Measurements from ENCODE around the gene PAPPA2. TPM values are rescaled to one million over a fixed set of nuclear protein-coding genes. Genes with fewer than 3 reads are reported as not detected.
A peak's percentile ranks its signal among the peaks of the same experiment; 100 is the strongest.

Gene PAPPA2
- total and polyA plus RNA-seq, 11 donors = 0.04 to 1.5 (median 0.38) TPM

DNA sequence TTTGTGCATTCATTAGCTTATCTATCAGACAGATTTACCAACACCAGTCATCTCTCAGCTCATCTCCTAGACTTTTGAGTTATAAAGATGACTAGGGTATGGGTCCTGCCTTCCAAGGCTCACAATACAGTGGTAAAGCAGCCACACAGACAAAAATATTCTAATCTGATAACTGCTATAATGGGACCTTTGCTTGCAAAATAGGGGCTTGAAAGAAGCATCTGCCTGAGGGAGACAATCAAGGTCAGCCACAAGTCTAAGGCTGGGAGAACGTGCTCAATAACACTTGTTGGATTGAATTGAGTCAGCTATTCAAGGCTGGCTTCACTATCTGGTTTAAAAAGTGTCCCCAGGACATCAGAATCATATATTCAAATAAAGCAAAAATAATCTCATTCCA is 1.4 kb upstream of the PAPPA2 start:
- intact Hi-C loops (cut with DNase I) = no loop called here
- Histone ChIP-seq H3K4me1 (peaks cover 0 to 9% (median 0%) of the 10 kb centered on the region in 12 donors), H3K27me3 (no peaks in the 10 kb centered on the region), H3K9me3 (peaks cover 0 to 13% (median 1%) of the 10 kb centered on the region in 12 donors), H3K27ac (no peak overlapping the region), H3K36me3 (no peaks in the 10 kb centered on the region), H3K4me3 (no peak overlapping the region)
- WGBS, 4 donors = 50 to 74% (median 66%) methylated on average over 1 of the region's 1 CpG
- no peak for ATAC-seq
- no peak for DNase-seq
- no peak for TF ChIP-seq POLR2A (IDR thresholded peaks at IDR 0.05)
- no peak for TF ChIP-seq CTCF (IDR thresholded peaks at IDR 0.05)

GRCh38 chr1:176466514-176466913 is 3.5 kb downstream of the PAPPA2 start:
- Histone ChIP-seq H3K9me3 (no peaks in the 10 kb centered on the region), H3K4me3 (no peak overlapping the region), H3K4me1 (peaks cover 0 to 9% (median 0%) of the 10 kb centered on the region in 12 donors), H3K27me3 (no peaks in the 10 kb centered on the region), H3K27ac (no peak overlapping the region), H3K36me3 (no peaks in the 10 kb centered on the region)
- TF ChIP-seq POLR2A (IDR thresholded peaks at IDR 0.05) (no peak), CTCF (IDR thresholded peaks at IDR 0.05) (peak in 8 of 12 donors; percentile 6 to 38 (median 19))
- ATAC-seq = peak in 2 of 4 donors; percentile 43 to 48
- intact Hi-C loops (cut with DNase I) = loop anchor here in 1 of 10 donors (2.0 kb wide), 1 partner anchor 92 kb away; no protein-coding TSS in a partner anchor
- DNase-seq = no peak
- WGBS, 4 donors = 33 to 49% (median 37%) methylated on average over 3 of the region's 3 CpGs

- Histone ChIP-seq H3K9me3 (no peaks in the 10 kb centered on the region), H3K4me1 (no peaks in the 10 kb centered on the region), H3K27ac (no peak overlapping the region), H3K4me3 (no peak overlapping the region), H3K36me3 (no peaks in the 10 kb centered on the region), H3K27me3 (no peaks in the 10 kb centered on the region)
- peak in 3 of 4 donors; percentile 22 to 33 (median 26) for ATAC-seq
- no peak for DNase-seq
- no peak for TF ChIP-seq CTCF (IDR thresholded peaks at IDR 0.05)
- intact Hi-C loops (cut with DNase I) = no loop called here
- 34 to 45% (median 37%) methylated on average over 7 of the region's 7 CpGs for WGBS, 4 donors
Observed at GRCh38 chr1:176469450-176470010, 6.6 kb downstream of the PAPPA2 start.

DNA sequence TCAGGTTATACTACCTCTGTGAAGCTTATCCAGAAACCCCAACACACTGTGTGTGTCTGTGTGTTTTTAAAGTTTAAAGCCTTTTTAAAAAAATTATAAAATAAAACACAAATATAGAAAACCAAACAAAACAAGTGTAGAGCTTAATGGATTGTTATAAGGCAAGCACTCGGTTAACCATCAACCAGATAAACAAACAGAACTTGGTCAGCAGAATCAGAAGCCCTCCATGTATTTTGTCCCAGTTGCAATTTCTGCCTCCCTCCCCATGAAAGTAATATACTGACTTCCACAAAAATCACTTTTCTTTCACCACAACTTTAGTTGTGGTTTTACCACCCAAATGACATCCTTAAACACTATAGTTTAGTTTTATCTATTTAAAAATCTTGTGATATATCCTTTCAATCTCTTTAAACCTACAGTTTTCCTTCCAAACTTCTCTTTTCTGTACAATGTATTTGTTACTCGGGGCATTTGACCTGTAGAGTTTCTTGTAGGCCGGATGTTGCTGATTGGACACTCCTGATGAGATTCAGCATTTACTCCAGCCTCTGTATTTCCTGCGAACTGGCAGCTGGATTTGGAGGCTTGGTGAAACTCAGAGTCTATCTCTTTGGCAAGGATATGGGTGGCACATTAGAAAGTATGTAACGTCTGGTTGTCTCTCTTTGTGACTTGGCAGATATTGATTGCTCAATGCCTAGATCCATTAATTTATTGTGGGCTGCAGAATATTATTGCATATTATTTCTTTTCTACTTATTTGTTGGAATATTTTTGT is 8.6 kb downstream of the PAPPA2 start:
- WGBS, 4 donors = 65 to 83% (median 74%) methylated on average over 5 of the region's 5 CpGs
- ATAC-seq (no peak), DNase-seq (no peak)
- Histone ChIP-seq H3K4me1 (no peaks in the 10 kb centered on the region), H3K27ac (no peak overlapping the region), H3K9me3 (no peaks in the 10 kb centered on the region), H3K27me3 (no peaks in the 10 kb centered on the region), H3K4me3 (no peak overlapping the region), H3K36me3 (no peaks in the 10 kb centered on the region)
- intact Hi-C loops (cut with DNase I) = loop anchor here in 1 of 10 donors (2.0 kb wide), 1 partner anchor 35 kb away; no protein-coding TSS in a partner anchor
- TF ChIP-seq POLR2A (IDR thresholded peaks at IDR 0.05) (no peak), CTCF (IDR thresholded peaks at IDR 0.05) (no peak)
